ENCODE data around the gene SNRNP48.

DNA sequence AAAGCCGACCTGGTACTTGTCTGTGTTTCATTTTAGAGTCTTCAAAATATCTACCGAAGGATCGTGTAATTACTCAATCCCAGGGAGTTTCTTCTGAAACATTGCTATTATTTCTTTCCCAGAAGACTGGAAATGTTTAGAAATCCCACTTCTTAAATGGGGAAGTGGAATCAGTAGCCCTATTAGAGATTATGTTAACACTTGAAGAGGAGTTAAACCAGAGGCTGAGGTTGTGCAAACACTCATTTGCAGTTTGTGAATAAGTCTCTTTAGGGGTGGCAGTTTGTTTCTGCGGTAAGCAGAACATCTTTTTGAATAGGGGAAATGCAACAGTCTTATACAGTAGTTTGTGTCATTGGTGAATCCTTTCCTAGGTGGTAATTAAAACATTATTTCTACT lies 27.2 kb upstream of the SNRNP48 start:
- TF ChIP-seq TEAD4 (IDR thresholded peaks at IDR 0.05; ENCODE audit: low read depth, low read length) (no peak), SP4 (IDR thresholded peaks at IDR 0.05; ENCODE audit: low read length) (no peak), RAD21 (IDR thresholded peaks at IDR 0.05 in 1 of 2, conservative IDR thresholded peaks at IDR 0.05 in 1 of 2; ENCODE audit: low read depth in 2 of 2, low read length in 2 of 2) (no peak), CEBPB (IDR thresholded peaks at IDR 0.05; ENCODE audit: low read depth, low read length) (no peak), POLR2AphosphoS5 (IDR thresholded peaks at IDR 0.05; ENCODE audit: low read depth, low read length) (no peak), ASH2L (IDR thresholded peaks at IDR 0.05; ENCODE audit: low read length) (no peak)
- TF ChIP-seq, protein P1, sequence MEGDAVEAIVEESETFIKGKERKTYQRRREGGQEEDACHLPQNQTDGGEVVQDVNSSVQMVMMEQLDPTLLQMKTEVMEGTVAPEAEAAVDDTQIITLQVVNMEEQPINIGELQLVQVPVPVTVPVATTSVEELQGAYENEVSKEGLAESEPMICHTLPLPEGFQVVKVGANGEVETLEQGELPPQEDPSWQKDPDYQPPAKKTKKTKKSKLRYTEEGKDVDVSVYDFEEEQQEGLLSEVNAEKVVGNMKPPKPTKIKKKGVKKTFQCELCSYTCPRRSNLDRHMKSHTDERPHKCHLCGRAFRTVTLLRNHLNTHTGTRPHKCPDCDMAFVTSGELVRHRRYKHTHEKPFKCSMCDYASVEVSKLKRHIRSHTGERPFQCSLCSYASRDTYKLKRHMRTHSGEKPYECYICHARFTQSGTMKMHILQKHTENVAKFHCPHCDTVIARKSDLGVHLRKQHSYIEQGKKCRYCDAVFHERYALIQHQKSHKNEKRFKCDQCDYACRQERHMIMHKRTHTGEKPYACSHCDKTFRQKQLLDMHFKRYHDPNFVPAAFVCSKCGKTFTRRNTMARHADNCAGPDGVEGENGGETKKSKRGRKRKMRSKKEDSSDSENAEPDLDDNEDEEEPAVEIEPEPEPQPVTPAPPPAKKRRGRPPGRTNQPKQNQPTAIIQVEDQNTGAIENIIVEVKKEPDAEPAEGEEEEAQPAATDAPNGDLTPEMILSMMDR (IDR thresholded peaks at IDR 0.05; ENCODE audit: control extremely low read depth in 1 of 3, insufficient read depth in 1 of 3, low read depth in 1 of 3, low read length in 3 of 3) = no peak

Measured in H1 (cell line).